KMS-11 (cell line): ENCODE data around the gene ZNF30.

Source experiments
- H2AFZ ChIP-seq: fragments of 200-600 bp; sonication (generic); 2 replicates; pipeline ENCODE4 v1.6.1; 2016; ENCODE audit warnings: antibody characterized with exemption, mixed run types, low read depth
- H3K27ac ChIP-seq: fragments of 200-600 bp; sonication (generic); 2 replicates; pipeline ENCODE4 v1.6.1; 2016; ENCODE audit warnings: mild to moderate bottlenecking, mixed run types
- H3K27me3 ChIP-seq: fragments of 200-600 bp; sonication (generic); 2 replicates; pipeline ENCODE4 v1.6.1; 2017; ENCODE audit warnings: mild to moderate bottlenecking, low read depth, mixed run types, moderate library complexity; ENCODE audit not compliant: insufficient read depth
- H3K36me3 ChIP-seq: fragments of 200-600 bp; sonication (generic); 2 replicates; pipeline ENCODE4 v1.6.1; 2017; ENCODE audit warnings: mild to moderate bottlenecking, mixed run types; ENCODE audit not compliant: insufficient read depth
- H3K4me1 ChIP-seq: fragments of 200-600 bp; sonication (generic); 2 replicates; pipeline ENCODE4 v1.6.1; 2016; ENCODE audit warnings: mild to moderate bottlenecking, low read depth, mixed run types; ENCODE audit not compliant: poor library complexity, severe bottlenecking
- H3K4me2 ChIP-seq: fragments of 200-600 bp; sonication (generic); 2 replicates; pipeline ENCODE4 v1.7.0; 2016; ENCODE audit warnings: mild to moderate bottlenecking, mixed run types
- H3K4me3 ChIP-seq: fragments of 200-600 bp; sonication (generic); IDR thresholded peaks from 2 replicates; pipeline ENCODE4 v1.6.1; 2017; ENCODE audit warnings: low read depth, low read length, mixed read lengths; ENCODE audit not compliant: insufficient read depth
- H3K79me2 ChIP-seq: fragments of 200-600 bp; sonication (generic); 2 replicates; pipeline ENCODE4 v1.6.1; 2016; ENCODE audit warnings: low read depth, mixed run types; ENCODE audit not compliant: insufficient read depth
- H3K9ac ChIP-seq: fragments of 200-600 bp; sonication (generic); 2 replicates; pipeline ENCODE4 v1.6.1; 2016; ENCODE audit warnings: mild to moderate bottlenecking, mixed run types
- H4K20me1 ChIP-seq: fragments of 200-600 bp; sonication (generic); 2 replicates; pipeline ENCODE4 v1.6.1; 2016; ENCODE audit warnings: mild to moderate bottlenecking, mixed run types; ENCODE audit not compliant: insufficient read depth
- TF ChIP-seq, protein P1 (sequence below): fragments of 200-600 bp; sonication (generic); conservative IDR thresholded peaks from 2 replicates; pipeline ENCODE4 v1.6.1; 2017; ENCODE audit warnings: low read depth, mild to moderate bottlenecking, antibody characterized with exemption, low read length, moderate library complexity, mixed read lengths

ZNF30 gene

DNA sequence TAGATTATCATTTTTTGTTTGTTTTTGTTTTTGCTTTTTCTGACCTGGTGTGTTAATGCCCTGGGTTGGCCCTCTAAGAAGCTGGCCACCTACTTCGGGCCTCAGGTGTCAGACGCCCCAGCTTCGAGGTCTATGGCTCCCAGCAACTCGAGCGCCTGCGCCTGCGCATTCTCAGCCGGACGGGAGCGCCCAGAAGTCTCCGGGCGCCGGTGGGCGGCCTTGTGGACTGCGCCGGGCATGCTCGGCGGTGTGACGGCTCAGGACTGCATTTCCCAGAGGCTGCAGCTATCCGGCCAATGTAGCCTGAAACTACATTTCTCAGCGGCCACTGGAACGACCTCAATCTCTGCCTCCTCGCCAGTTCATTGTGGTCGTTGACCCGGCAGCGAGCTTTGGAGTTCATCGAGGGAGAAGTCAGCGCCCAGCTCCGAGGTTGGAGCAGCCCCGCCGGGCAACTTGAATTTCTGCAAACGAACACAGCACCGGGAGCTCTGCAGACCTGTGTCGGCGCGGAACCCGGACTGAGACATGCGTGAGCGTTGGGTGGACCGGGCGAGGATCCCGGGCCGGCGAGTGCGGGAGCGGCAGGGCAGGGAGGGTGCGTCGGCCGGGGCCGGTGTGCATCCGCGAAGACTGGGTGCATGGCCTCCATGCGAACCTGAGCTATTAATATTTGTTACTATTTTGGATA, at the start of gene ZNF30:
ZNF30 (plus strand) TSS at position 219 of the 691 bp plus-strand sequence. CDS start 3,045 bp downstream, outside the sequence.
- Histone ChIP-seq H3K9ac (no peak within 1 kb of the TSS; the same call in 1 of the 2 replicates), H3K4me3 (no peak within 1 kb of the TSS), H3K4me1 (no peaks in the 10 kb centered on the region), H3K27ac (no peak within 1 kb of the TSS; the same call in 1 of the 2 replicates), H2AFZ (peak within 1 kb of the TSS; percentile 36; the same call in 1 of the 2 replicates), H3K27me3 (no peaks in the 10 kb centered on the region), H3K36me3 (no peaks in the 10 kb centered on the region), H4K20me1 (no peaks in the 10 kb centered on the region), H3K79me2 (no peaks in the 10 kb centered on the region), H3K4me2 (peak within 1 kb of the TSS; percentile 19; the same call in 1 of the 2 replicates)
- TF ChIP-seq, protein P1, sequence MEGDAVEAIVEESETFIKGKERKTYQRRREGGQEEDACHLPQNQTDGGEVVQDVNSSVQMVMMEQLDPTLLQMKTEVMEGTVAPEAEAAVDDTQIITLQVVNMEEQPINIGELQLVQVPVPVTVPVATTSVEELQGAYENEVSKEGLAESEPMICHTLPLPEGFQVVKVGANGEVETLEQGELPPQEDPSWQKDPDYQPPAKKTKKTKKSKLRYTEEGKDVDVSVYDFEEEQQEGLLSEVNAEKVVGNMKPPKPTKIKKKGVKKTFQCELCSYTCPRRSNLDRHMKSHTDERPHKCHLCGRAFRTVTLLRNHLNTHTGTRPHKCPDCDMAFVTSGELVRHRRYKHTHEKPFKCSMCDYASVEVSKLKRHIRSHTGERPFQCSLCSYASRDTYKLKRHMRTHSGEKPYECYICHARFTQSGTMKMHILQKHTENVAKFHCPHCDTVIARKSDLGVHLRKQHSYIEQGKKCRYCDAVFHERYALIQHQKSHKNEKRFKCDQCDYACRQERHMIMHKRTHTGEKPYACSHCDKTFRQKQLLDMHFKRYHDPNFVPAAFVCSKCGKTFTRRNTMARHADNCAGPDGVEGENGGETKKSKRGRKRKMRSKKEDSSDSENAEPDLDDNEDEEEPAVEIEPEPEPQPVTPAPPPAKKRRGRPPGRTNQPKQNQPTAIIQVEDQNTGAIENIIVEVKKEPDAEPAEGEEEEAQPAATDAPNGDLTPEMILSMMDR: no peak

DNA sequence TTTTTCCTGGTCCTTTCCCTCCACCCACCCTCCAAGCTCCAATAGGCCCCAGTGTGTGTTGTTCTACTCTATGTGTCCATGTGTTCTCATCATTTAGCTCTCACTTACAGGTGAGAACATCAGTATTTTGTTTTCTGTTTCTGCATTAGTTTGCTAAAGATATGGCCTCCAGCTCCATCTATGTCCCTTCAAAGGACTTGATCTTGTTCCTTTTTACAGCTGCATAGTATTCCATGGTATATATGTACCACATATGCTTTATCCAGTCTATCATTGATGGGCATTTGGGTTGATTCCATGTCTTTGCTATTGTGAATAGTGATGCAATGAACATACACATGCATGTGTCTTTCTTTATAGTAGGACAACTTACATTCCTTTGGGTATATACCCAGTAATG, 47.1 kb upstream of the ZNF30 start:
- Histone ChIP-seq H3K4me3 (no peak overlapping the region), H3K9ac (no peak overlapping the region), H3K4me2 (no peak overlapping the region), H3K27ac (no peak overlapping the region), H3K36me3 (no peaks in the 10 kb centered on the region), H4K20me1 (no peaks in the 10 kb centered on the region), H3K4me1 (no peaks in the 10 kb centered on the region), H2AFZ (no peak overlapping the region), H3K27me3 (no peaks in the 10 kb centered on the region), H3K79me2 (no peaks in the 10 kb centered on the region)
- TF ChIP-seq, protein P1: no peak

DNA sequence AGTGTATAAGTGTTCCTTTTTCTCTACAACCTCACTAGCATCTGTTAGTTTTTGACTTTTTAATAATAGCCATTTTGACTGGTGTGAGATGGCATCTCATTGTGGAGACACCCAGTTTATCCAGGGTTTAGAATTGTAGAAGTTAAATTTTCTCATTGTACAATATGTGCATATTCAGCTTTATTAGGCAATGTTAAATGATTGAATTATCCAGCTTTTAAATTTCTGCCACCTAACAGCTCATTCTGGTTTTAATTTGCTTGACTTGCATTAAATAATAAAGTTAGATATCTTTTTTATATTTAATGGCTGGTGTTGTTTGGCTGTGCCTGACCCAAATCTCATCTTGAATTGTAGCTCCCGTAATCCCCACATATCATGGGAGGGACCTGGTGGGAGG, 46.7 kb upstream of the ZNF30 start:
- Histone ChIP-seq H3K79me2 (no peaks in the 10 kb centered on the region), H4K20me1 (no peaks in the 10 kb centered on the region)

DNA sequence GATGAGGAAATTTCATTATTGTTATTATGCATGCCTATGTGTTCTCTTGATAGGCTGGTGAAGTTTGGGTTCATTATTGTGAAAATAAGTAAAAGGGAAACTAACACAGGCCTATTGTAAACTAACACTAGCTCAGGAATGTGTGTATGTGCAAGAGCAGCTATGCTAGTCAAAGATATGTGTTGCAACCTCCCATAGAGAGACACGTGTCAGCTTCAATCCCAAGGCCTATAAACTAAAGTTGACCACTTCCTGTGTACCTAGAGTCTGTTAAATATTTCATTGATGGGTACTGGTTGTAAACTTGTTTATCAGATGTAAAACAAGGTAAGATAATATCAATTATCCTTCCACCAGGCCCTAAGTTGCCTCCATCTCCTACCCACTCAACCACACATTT, 44.7 kb upstream of the ZNF30 start:
- Histone ChIP-seq H3K27ac (no peak overlapping the region), H2AFZ (no peak overlapping the region)
- TF ChIP-seq, protein P1: no peak

More for the DNA sequence above, 46.7 kb upstream of the ZNF30 start:
- Histone ChIP-seq H3K36me3 (no peaks in the 10 kb centered on the region), H3K4me1 (no peaks in the 10 kb centered on the region), H3K4me2 (no peak overlapping the region), H2AFZ (no peak overlapping the region), H3K27me3 (no peaks in the 10 kb centered on the region), H3K27ac (no peak overlapping the region), H3K4me3 (no peak overlapping the region), H3K9ac (no peak overlapping the region)
- TF ChIP-seq, protein P1: no peak

More for the DNA sequence above, 44.7 kb upstream of the ZNF30 start:
- H3K9ac ChIP-seq: no peak overlapping the region
- no peak overlapping the region for H3K4me2 ChIP-seq
- no peaks in the 10 kb centered on the region for H3K27me3 ChIP-seq
- no peaks in the 10 kb centered on the region for H3K4me1 ChIP-seq
- H3K36me3 ChIP-seq: no peaks in the 10 kb centered on the region
- no peaks in the 10 kb centered on the region for H4K20me1 ChIP-seq
- H3K79me2 ChIP-seq: no peaks in the 10 kb centered on the region
- no peak overlapping the region for H3K4me3 ChIP-seq
